SU-DHL-6 (cell line): ENCODE data around the gene SPRYD4.

Source experiments
- H2AFZ ChIP-seq: fragments of 200-600 bp; sonication (generic); 2 replicates; pipeline ENCODE4 v1.6.1; 2014; ENCODE audit warnings: low read depth, mild to moderate bottlenecking, moderate library complexity, mixed read lengths, antibody characterized with exemption, low read length; ENCODE audit not compliant: severe bottlenecking
- H3F3A ChIP-seq: fragments of 200-600 bp; shearing (Covaris generic); 2 replicates; pipeline ENCODE4 v1.6.0; 2016; ENCODE audit warnings: antibody characterized with exemption, mild to moderate bottlenecking; ENCODE audit not compliant: insufficient read depth
- H3K27ac ChIP-seq: fragments of 200-600 bp; sonication (generic); 2 replicates; pipeline ENCODE4 v1.5.1; 2016; ENCODE audit warnings: low read depth, mild to moderate bottlenecking, low read length, moderate library complexity, mixed read lengths
- H3K27me3 ChIP-seq: fragments of 200-600 bp; sonication (generic), shearing (Covaris generic); 2 replicates; pipeline ENCODE4 v1.6.0; 2014; ENCODE audit warnings: mild to moderate bottlenecking, low read length
- H3K36me3 ChIP-seq: fragments of 200-600 bp; sonication (generic); 2 replicates; pipeline ENCODE4 v1.6.1; 2014; ENCODE audit warnings: mild to moderate bottlenecking, low read length, mixed read lengths
- H3K4me2 ChIP-seq: fragments of 300-600, 200-600 bp; shearing (Covaris generic), sonication (generic); 2 replicates; pipeline ENCODE4 v1.6.0; 2014; ENCODE audit warnings: low read length, low read depth, mild to moderate bottlenecking; ENCODE audit not compliant: poor library complexity, severe bottlenecking
- H3K4me3 ChIP-seq: fragments of 200-600 bp; sonication (generic); 2 replicates; pipeline ENCODE4 v1.5.1; 2014; ENCODE audit warnings: antibody characterized with exemption, low read length, mild to moderate bottlenecking, mixed read lengths; ENCODE audit not compliant: insufficient read depth, poor library complexity, severe bottlenecking
- H3K79me2 ChIP-seq: fragments of 200-600 bp; sonication (generic); 2 replicates; pipeline ENCODE4 v1.6.1; 2014; ENCODE audit warnings: mild to moderate bottlenecking, low read length, moderate library complexity; ENCODE audit not compliant: insufficient read depth
- H3K9ac ChIP-seq: fragments of 200-600 bp; sonication (generic); 2 replicates; pipeline ENCODE4 v1.7.0; 2014; ENCODE audit warnings: mild to moderate bottlenecking, low read length
- H3K9me2 ChIP-seq: fragments of 200-600 bp; sonication (generic); replicated peaks from 2 replicates; pipeline ENCODE4 v1.6.1; 2014; ENCODE audit warnings: low read length; ENCODE audit not compliant: insufficient read depth
- H3K9me3 ChIP-seq: fragments of 200-600 bp; sonication (generic); 2 replicates; pipeline ENCODE4 v1.6.1; 2014; ENCODE audit warnings: low read length, mixed read lengths; ENCODE audit not compliant: insufficient read depth
- H4K20me1 ChIP-seq: fragments of 200-600 bp; sonication (generic); 2 replicates; pipeline ENCODE4 v1.6.1; 2014; ENCODE audit warnings: low read depth, mild to moderate bottlenecking, antibody characterized with exemption, low read length, moderate library complexity, mixed read lengths
- EZH2phosphoT487 ChIP-seq: fragments of 200-600 bp; sonication (generic), shearing (Covaris generic); conservative IDR thresholded peaks from 2 replicates; pipeline ENCODE4 v1.6.1; 2018; ENCODE audit warnings: mild to moderate bottlenecking, antibody characterized with exemption, low read length, moderate library complexity, mixed read lengths
- TF ChIP-seq, protein P1 (sequence below): fragments of 200-600 bp; sonication (generic); IDR thresholded peaks from one replicate; pipeline ENCODE4 v1.5.1; 2017; ENCODE audit warnings: antibody characterized with exemption, mild to moderate bottlenecking, low read length, moderate library complexity; ENCODE audit not compliant: insufficient read depth, poor library complexity, severe bottlenecking

The SPRYD4 gene

DNA sequence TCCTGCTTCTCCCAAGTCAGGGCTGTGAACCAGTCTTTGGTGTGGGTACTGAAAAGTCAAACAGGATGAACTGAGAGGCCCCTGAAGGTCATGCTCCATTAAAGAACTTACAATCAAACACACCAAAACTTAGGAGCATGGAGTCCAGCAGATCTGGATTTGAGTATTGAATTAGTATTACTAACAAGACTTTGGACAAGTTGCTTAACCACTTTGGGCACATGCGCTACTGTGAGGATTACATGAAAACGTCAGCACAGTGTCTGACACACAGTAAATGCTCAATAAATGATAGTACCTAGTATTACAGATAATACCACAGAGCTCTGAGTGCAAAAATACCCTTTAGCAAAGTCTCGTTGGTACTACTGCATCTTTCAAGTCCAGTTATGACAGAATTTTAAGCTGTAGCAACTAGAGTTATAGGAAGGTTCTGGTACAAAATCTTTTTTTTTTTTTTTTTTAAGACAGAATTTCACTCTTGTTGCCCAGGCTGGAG is 42.4 kb upstream of the SPRYD4 start:
- Histone ChIP-seq H3K4me3 (no peak overlapping the region), H3K36me3 (peaks cover 35% of the 10 kb centered on the region), H3K9me2 (no peaks in the 10 kb centered on the region), H3K4me2 (no peak overlapping the region), H3K27ac (no peak overlapping the region), H3K79me2 (no peaks in the 10 kb centered on the region), H3F3A (no peaks in the 10 kb centered on the region), H4K20me1 (no peaks in the 10 kb centered on the region), H3K9ac (no peak overlapping the region), H2AFZ (no peak overlapping the region), H3K27me3 (no peaks in the 10 kb centered on the region), H3K9me3 (no peaks in the 10 kb centered on the region)
- TF ChIP-seq EZH2phosphoT487, result no peak
- TF ChIP-seq, protein P1, sequence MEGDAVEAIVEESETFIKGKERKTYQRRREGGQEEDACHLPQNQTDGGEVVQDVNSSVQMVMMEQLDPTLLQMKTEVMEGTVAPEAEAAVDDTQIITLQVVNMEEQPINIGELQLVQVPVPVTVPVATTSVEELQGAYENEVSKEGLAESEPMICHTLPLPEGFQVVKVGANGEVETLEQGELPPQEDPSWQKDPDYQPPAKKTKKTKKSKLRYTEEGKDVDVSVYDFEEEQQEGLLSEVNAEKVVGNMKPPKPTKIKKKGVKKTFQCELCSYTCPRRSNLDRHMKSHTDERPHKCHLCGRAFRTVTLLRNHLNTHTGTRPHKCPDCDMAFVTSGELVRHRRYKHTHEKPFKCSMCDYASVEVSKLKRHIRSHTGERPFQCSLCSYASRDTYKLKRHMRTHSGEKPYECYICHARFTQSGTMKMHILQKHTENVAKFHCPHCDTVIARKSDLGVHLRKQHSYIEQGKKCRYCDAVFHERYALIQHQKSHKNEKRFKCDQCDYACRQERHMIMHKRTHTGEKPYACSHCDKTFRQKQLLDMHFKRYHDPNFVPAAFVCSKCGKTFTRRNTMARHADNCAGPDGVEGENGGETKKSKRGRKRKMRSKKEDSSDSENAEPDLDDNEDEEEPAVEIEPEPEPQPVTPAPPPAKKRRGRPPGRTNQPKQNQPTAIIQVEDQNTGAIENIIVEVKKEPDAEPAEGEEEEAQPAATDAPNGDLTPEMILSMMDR, result no peak

DNA sequence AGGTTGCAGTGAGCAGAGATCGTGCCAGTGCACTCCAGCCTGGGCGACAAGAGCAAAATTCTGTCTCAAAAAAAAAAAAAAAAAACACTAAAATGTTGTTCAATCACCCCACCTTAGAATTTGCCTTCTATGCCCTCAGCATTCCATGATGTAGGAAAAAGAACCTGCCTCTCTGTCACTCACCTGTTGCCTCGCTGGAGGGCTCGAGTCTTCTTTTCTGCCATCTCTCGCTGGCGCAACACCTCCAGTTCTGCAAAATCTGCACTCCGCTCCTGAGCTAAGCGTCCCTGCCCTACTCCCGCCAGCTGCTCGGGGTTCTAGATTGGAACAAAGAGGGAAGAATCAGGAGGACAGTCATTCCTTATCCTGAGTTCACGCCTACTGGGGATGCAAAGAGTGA is 37.1 kb upstream of the SPRYD4 start:
- peaks cover 24% of the 10 kb centered on the region for H3K79me2 ChIP-seq
- H3F3A ChIP-seq, result no peaks in the 10 kb centered on the region
- H3K9me2 ChIP-seq, result no peaks in the 10 kb centered on the region
- H3K27ac ChIP-seq, result no peak overlapping the region
- H2AFZ ChIP-seq, result no peak overlapping the region
- H3K36me3 ChIP-seq, result peaks cover 26% of the 10 kb centered on the region
- no peak overlapping the region for H3K4me3 ChIP-seq
- H4K20me1 ChIP-seq, result no peaks in the 10 kb centered on the region
- TF ChIP-seq EZH2phosphoT487, result no peak
- TF ChIP-seq, protein P1, result no peak
- no peaks in the 10 kb centered on the region for H3K27me3 ChIP-seq
- H3K4me2 ChIP-seq, result no peak overlapping the region
- no peak overlapping the region for H3K9ac ChIP-seq
- no peaks in the 10 kb centered on the region for H3K9me3 ChIP-seq

DNA sequence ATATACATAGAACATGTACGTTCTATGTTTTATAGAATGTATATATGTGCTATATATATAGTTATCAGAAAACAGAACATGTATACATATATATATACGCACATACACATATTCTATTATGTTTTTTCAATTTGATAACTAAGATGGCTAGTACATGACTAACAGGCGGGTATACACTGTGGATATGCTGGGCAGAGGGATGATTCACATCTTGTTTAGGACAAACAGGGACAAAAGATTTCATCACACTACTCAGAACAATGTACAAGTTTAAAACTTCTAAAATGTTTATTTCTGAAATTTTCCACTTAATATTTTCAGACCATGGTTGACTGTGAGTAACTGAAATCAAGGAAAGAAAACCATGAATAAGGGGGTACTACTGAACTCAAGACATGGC is 36.5 kb upstream of the SPRYD4 start:
- no peak overlapping the region for H3K9ac ChIP-seq
- no peaks in the 10 kb centered on the region for H3K27me3 ChIP-seq
- no peak overlapping the region for H3K27ac ChIP-seq
- no peak overlapping the region for H2AFZ ChIP-seq
- peaks cover 26% of the 10 kb centered on the region for H3K36me3 ChIP-seq
- no peak for TF ChIP-seq EZH2phosphoT487
- TF ChIP-seq, protein P1, result no peak
- H3K9me2 ChIP-seq, result no peaks in the 10 kb centered on the region
- no peaks in the 10 kb centered on the region for H3K9me3 ChIP-seq
- H3K4me2 ChIP-seq, result no peak overlapping the region
- H3F3A ChIP-seq, result no peaks in the 10 kb centered on the region
- no peak overlapping the region for H3K4me3 ChIP-seq
- H3K79me2 ChIP-seq, result peaks cover 30% of the 10 kb centered on the region
- no peaks in the 10 kb centered on the region for H4K20me1 ChIP-seq

DNA sequence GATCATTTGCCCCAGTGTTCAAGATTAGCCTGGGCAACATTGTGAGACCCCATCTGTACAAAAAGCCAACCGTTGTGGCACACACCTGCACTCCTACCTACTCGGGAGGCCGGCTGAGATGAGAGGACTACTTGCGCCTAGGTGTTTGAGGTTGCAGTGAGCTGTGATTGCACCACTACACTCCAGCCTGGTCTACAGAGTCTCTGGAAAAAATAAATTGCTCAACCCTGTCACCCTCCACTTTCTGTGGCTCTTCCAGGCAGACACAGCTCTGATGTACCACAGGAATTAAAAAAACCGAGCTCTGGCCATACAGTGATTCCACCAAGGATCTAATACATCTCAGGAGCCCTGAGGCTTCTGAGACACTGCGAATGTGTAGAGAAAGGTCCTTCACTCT is 33.5 kb upstream of the SPRYD4 start:
- Histone ChIP-seq H3F3A (no peaks in the 10 kb centered on the region), H3K27me3 (no peaks in the 10 kb centered on the region), H3K36me3 (peaks cover 18% of the 10 kb centered on the region; the same call in 1 of the 2 replicates), H3K9me3 (no peaks in the 10 kb centered on the region), H3K27ac (no peak overlapping the region), H3K4me2 (no peak overlapping the region), H2AFZ (no peak overlapping the region), H4K20me1 (no peaks in the 10 kb centered on the region), H3K4me3 (no peak overlapping the region), H3K9me2 (no peaks in the 10 kb centered on the region), H3K9ac (no peak overlapping the region), H3K79me2 (peaks cover 60% of the 10 kb centered on the region)
- TF ChIP-seq, protein P1, result no peak
- TF ChIP-seq EZH2phosphoT487, result no peak
